Measurements from ENCODE around the gene TJP3.

DNA sequence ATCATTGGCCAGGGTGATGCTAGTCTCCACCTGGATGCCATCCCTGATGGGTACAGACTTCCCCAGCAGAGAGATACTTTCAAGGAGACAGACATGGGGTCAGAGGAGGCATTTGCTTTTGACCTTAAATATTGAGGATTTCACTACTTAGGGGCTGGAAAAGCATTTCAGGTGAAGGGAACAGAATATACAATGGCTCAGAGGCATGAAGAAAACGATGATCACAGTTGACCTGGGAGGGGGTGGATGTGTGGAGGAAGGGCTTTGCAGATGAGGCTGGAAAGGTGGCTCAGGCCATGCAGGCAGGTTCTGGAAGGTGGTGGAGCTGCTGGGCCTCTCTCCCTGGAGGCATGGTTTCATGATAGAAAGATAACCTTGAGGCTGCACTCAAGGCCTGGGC lies 74.1 kb downstream of the TJP3 start:
- TF ChIP-seq, protein P1, sequence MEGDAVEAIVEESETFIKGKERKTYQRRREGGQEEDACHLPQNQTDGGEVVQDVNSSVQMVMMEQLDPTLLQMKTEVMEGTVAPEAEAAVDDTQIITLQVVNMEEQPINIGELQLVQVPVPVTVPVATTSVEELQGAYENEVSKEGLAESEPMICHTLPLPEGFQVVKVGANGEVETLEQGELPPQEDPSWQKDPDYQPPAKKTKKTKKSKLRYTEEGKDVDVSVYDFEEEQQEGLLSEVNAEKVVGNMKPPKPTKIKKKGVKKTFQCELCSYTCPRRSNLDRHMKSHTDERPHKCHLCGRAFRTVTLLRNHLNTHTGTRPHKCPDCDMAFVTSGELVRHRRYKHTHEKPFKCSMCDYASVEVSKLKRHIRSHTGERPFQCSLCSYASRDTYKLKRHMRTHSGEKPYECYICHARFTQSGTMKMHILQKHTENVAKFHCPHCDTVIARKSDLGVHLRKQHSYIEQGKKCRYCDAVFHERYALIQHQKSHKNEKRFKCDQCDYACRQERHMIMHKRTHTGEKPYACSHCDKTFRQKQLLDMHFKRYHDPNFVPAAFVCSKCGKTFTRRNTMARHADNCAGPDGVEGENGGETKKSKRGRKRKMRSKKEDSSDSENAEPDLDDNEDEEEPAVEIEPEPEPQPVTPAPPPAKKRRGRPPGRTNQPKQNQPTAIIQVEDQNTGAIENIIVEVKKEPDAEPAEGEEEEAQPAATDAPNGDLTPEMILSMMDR (IDR thresholded peaks at IDR 0.05 in 2 of 3, conservative IDR thresholded peaks at IDR 0.05 in 1 of 3; ENCODE audit: control insufficient read depth in 2 of 3, extremely low read depth in 1 of 3, insufficient read depth in 1 of 3, low read depth in 3 of 3, low read length in 3 of 3), result no peak
- TF ChIP-seq NFIC (IDR thresholded peaks at IDR 0.05; ENCODE audit: low read depth, low read length), result no peak
- no peak for TF ChIP-seq TBL1XR1 (IDR thresholded peaks at IDR 0.05; ENCODE audit: low read depth, low read length)
- TF ChIP-seq SMAD1 (IDR thresholded peaks at IDR 0.05; ENCODE audit: low read depth, partially characterized antibody), result no peak
- TF ChIP-seq SP1 (IDR thresholded peaks at IDR 0.05; ENCODE audit: low read depth, low read length), result no peak
- no peak for TF ChIP-seq SUZ12 (IDR thresholded peaks at IDR 0.05; ENCODE audit: unreplicated experiment)
- TF ChIP-seq MTA2 (IDR thresholded peaks at IDR 0.05; ENCODE audit: low read depth), result no peak
- TF ChIP-seq SREBF2 (IDR thresholded peaks at IDR 0.05; ENCODE audit: low read length), result no peak
- TF ChIP-seq RCOR1 (conservative IDR thresholded peaks at IDR 0.05; ENCODE audit: low read depth, low read length), result no peak
- TF ChIP-seq JUND (IDR thresholded peaks at IDR 0.05; ENCODE audit: low read depth, low read length), result no peak
- TF ChIP-seq BHLHE40 (IDR thresholded peaks at IDR 0.05; ENCODE audit: borderline replicate concordance in 1 of 2, low read depth in 2 of 2, low read length in 1 of 2), result no peak
- TF ChIP-seq ZNF622 (IDR thresholded peaks at IDR 0.05), result no peak

Data from GM12878 (cell line).